Spinal cord (tissue), 10 donors: ENCODE data around the gene FXR2. TPM values are rescaled to one million over a fixed set of nuclear protein-coding genes. Genes with fewer than 3 reads are reported as not detected.
"Not testable (repeated sequence)": the region's sequence is repeated elsewhere in the genome, so short reads cannot be mapped to it uniquely, and the experiment has no call there.

Experiments used
- DNase-seq, 6 donors: peaks; one replicate each; pipeline versions ENCODE4 v3.0.0 to v3.0.0-alpha.2; 2013 to 2015; ENCODE audit warnings: low spot score in 6 of 6, low read depth in 4 of 6
- H3K27ac ChIP-seq: one replicate; pipeline ENCODE4 v1.5.1; 2013; ENCODE audit warnings: low read depth, low read length, control low read depth
- H3K27me3 ChIP-seq: one replicate; pipeline ENCODE4 v1.6.1; 2013; ENCODE audit warnings: low read length; ENCODE audit not compliant: control insufficient read depth, insufficient read depth
- H3K36me3 ChIP-seq: one replicate; pipeline ENCODE4 v1.6.1; 2013; ENCODE audit warnings: low read length; ENCODE audit not compliant: control insufficient read depth, insufficient read depth
- H3K4me1 ChIP-seq: one replicate; pipeline ENCODE4 v1.6.1; 2013; ENCODE audit warnings: low read length; ENCODE audit not compliant: control insufficient read depth, insufficient read depth
- H3K4me3 ChIP-seq: one replicate; pipeline ENCODE4 v1.5.1; 2013; ENCODE audit warnings: low read depth, low read length, control low read depth
- H3K9me3 ChIP-seq: one replicate; pipeline ENCODE4 v1.6.1; 2013; ENCODE audit warnings: low read length; ENCODE audit not compliant: control insufficient read depth, insufficient read depth
- WGBS: methylation state at CpG from one replicate; pipeline ENCODE4 v1.1.5; 2013; ENCODE audit warnings: missing lambda C conversion rate; ENCODE audit not compliant: insufficient coverage; 5-methylcytosine and 5-hydroxymethylcytosine counted together
- polyA plus RNA-seq, 2 donors: library from polyadenylated mRNA; unstranded; fragments of 120-200 nt; gene quantifications; one replicate each; pipeline ENCODE4 v1.2.1, GENCODE V29; 2013; ENCODE audit not compliant: insufficient read length in 2 of 2
- total RNA-seq, 2 donors: library from RNA; depleted of rRNA in 1 of 2; stranded (reverse); fragments of 120-200 nt in 1 of 2; fragments of >200 nt in 1 of 2; gene quantifications; one replicate each; pipeline versions ENCODE4 v1.2.3 to v1.2.4, GENCODE V29; 2013 to 2014
- donor health status: healthy.

Gene FXR2
- total and polyA plus RNA-seq, 4 donors, result 35.4 to 66.8 (median 56.7) TPM

GRCh38 chr17:7631398-7632380 lies 17.0 kb upstream of the FXR2 start:
- H3K36me3 ChIP-seq, result no peaks in the 10 kb centered on the region
- H3K4me1 ChIP-seq, result peaks cover 23% of the 10 kb centered on the region
- H3K4me3 ChIP-seq, result no peak overlapping the region
- H3K9me3 ChIP-seq, result no peaks in the 10 kb centered on the region
- 91% methylated on average over 10 of the region's 11 CpGs for WGBS
- DNase-seq, result no peak
- no peak overlapping the region for H3K27ac ChIP-seq
- no peaks in the 10 kb centered on the region for H3K27me3 ChIP-seq

GRCh38 chr17:7629939-7630571 lies 15.4 kb upstream of the FXR2 start, which contains the start of gene SHBG:
SHBG (plus strand) TSS chr17:7630135; CDS start chr17:7630173, 38 bp downstream.
- Histone ChIP-seq H3K27ac (no peak within 1 kb of the TSS), H3K36me3 (peaks cover 12% of the 10 kb centered on the region), H3K4me1 (peaks cover 28% of the 10 kb centered on the region), H3K9me3 (no peaks in the 10 kb centered on the region), H3K27me3 (no peaks in the 10 kb centered on the region), H3K4me3 (no peak within 1 kb of the TSS)
- no peak for DNase-seq
- 75% methylated on average over 13 of the region's 13 CpGs for WGBS

- H3K9me3 ChIP-seq, result no peaks in the 10 kb centered on the region
- peak in 5 of 6 donors; percentile 90 to 98 (median 94) for DNase-seq
- H3K4me3 ChIP-seq, result peak within 1 kb of the TSS; percentile 93
- peaks cover 17% of the 10 kb centered on the region for H3K4me1 ChIP-seq
- H3K27me3 ChIP-seq, result no peaks in the 10 kb centered on the region
- under 1% methylated on average over 47 of the region's 54 CpGs for WGBS
- peaks cover 12% of the 10 kb centered on the region for H3K36me3 ChIP-seq
- peak within 1 kb of the TSS; percentile 94 for H3K27ac ChIP-seq
These were observed 12.8 kb upstream of the FXR2 start, which contains the start of gene SAT2 for GRCh38 chr17:7627250-7628121. SAT2 (minus strand) TSS chr17:7627821; CDS start chr17:7627635, 186 bp downstream.

- DNase-seq, result no peak
- Histone ChIP-seq H3K4me1 (peaks cover 17% of the 10 kb centered on the region), H3K27ac (peak overlapping the region; percentile 94), H3K27me3 (no peaks in the 10 kb centered on the region), H3K36me3 (peaks cover 12% of the 10 kb centered on the region), H3K9me3 (no peaks in the 10 kb centered on the region), H3K4me3 (peak overlapping the region; percentile 93)
- 0% methylated on average over 4 of the region's 6 CpGs for WGBS
These were observed 12.2 kb upstream of the FXR2 start for GRCh38 chr17:7626956-7627249.

- WGBS, result 82% methylated on average over 5 of the region's 7 CpGs
These were observed 11.6 kb upstream of the FXR2 start for GRCh38 chr17:7626307-7626706.

GRCh38 chr17:7625749-7626148 lies 11.1 kb upstream of the FXR2 start:
- Histone ChIP-seq H3K4me1 (peaks cover 17% of the 10 kb centered on the region), H3K36me3 (peaks cover 12% of the 10 kb centered on the region)
- not testable (repeated sequence) for H3K4me3 ChIP-seq, H3K9me3 ChIP-seq, DNase-seq, H3K27me3 ChIP-seq, H3K27ac ChIP-seq
- WGBS, result 96% methylated on average over 13 of the region's 16 CpGs

More at GRCh38 chr17:7626307-7626706, 11.6 kb upstream of the FXR2 start:
- Histone ChIP-seq H3K36me3 (peaks cover 12% of the 10 kb centered on the region), H3K4me3 (peak overlapping the region; percentile 93), H3K27me3 (no peaks in the 10 kb centered on the region), H3K27ac (peak overlapping the region; percentile 94), H3K9me3 (no peaks in the 10 kb centered on the region), H3K4me1 (peaks cover 17% of the 10 kb centered on the region)
- no peak for DNase-seq

GRCh38 chr17:7623661-7624060 lies 9.0 kb upstream of the FXR2 start:
- Histone ChIP-seq H3K36me3 (peaks cover 12% of the 10 kb centered on the region), H3K4me3 (no peak overlapping the region), H3K27me3 (no peaks in the 10 kb centered on the region), H3K9me3 (no peaks in the 10 kb centered on the region), H3K4me1 (peaks cover 17% of the 10 kb centered on the region), H3K27ac (no peak overlapping the region)
- 100% methylated on average over 1 of the region's 5 CpGs for WGBS
- DNase-seq, result no peak

- Histone ChIP-seq H3K27ac (no peak overlapping the region), H3K36me3 (peaks cover 4% of the 10 kb centered on the region), H3K9me3 (no peaks in the 10 kb centered on the region), H3K27me3 (no peaks in the 10 kb centered on the region), H3K4me3 (no peak overlapping the region), H3K4me1 (no peaks in the 10 kb centered on the region)
- 100% methylated on average over 4 of the region's 8 CpGs for WGBS
- DNase-seq, result no peak
These were observed 6.1 kb upstream of the FXR2 start for GRCh38 chr17:7620835-7621234.

- Histone ChIP-seq H3K9me3 (no peaks in the 10 kb centered on the region), H3K4me3 (no peak overlapping the region), H3K36me3 (no peaks in the 10 kb centered on the region), H3K27me3 (no peaks in the 10 kb centered on the region), H3K27ac (no peak overlapping the region), H3K4me1 (peaks cover 4% of the 10 kb centered on the region)
- WGBS, result 88% methylated on average over 2 of the region's 5 CpGs
- no peak for DNase-seq
These were observed 3.9 kb upstream of the FXR2 start for GRCh38 chr17:7618608-7619007.
